Ovary (tissue), 9 donors: ENCODE data around the gene ZNF778. TPM values are rescaled to one million over a fixed set of nuclear protein-coding genes. Genes with fewer than 3 reads are reported as not detected.
"Not testable (repeated sequence)": the region's sequence is repeated elsewhere in the genome, so short reads cannot be mapped to it uniquely, and the experiment has no call there.

Experiments
- DNase-seq, 5 donors: peaks; one replicate each; pipeline ENCODE4 v3.0.0-alpha.2; 2019 to 2020
- H3K27ac ChIP-seq, 2 donors: fragments of 200-600 bp; one replicate each; pipeline versions ENCODE4 v1.5.1 to v1.8.0; 2019 to 2022
- H3K27me3 ChIP-seq: fragments of 200-600 bp; one replicate; pipeline ENCODE4 v1.8.0; 2022
- H3K36me3 ChIP-seq: fragments of 200-600 bp; sonication (generic); one replicate; pipeline ENCODE4 v1.5.1; 2019
- H3K4me1 ChIP-seq: one replicate; pipeline ENCODE4 v1.8.1; 2013; ENCODE audit warnings: mild to moderate bottlenecking, moderate library complexity; ENCODE audit not compliant: insufficient read depth
- H3K4me3 ChIP-seq: fragments of 200-600 bp; sonication (generic); one replicate; pipeline ENCODE4 v1.5.1; 2017
- H3K9me3 ChIP-seq, 2 donors: fragments of 200-600 bp in 1 of 2; sonication (generic) in 1 of 2; one replicate each; pipeline versions ENCODE4 v1.5.1 to v1.8.1; 2013 to 2019; ENCODE audit warnings: mild to moderate bottlenecking in 1 of 2, moderate library complexity in 1 of 2
- EP300 ChIP-seq: sonication (generic); formaldehyde crosslinking; IDR thresholded peaks from one replicate; pipeline ENCODE4 v1.6.1; 2017; ENCODE audit warnings: antibody characterized with exemption
- POLR2A ChIP-seq: fragments of 450-650 bp; IDR thresholded peaks from one replicate; pipeline ENCODE4 v1.6.1; 2017; ENCODE audit warnings: antibody characterized with exemption, mild to moderate bottlenecking, moderate library complexity
- WGBS, 3 donors: extraction: QIAGEN DNeasy Blood & Tissue Kit in 1 of 3; methylation state at CpG; one replicate each; pipeline versions ENCODE4 v1.1.5 to v1.1.7; 2013 to 2017; 5-methylcytosine and 5-hydroxymethylcytosine counted together
- intact Hi-C, 4 donors: fragments of 100-400 bp; cut with DNase I; formaldehyde crosslinking; loops; one replicate each; pipeline versions ENCODE4 v1.11.0 to v1.15.1; 2022 to 2023
- polyA plus RNA-seq, 2 donors: library from polyadenylated mRNA; stranded (reverse); fragments of 200-250 nt in 1 of 2; fragments of 350-450 nt in 1 of 2; fragmentation: Illumina TruSeq in 1 of 2; extraction: RNeasy Lipid Tissue Mini Kit (QIAGEN cat#74804) in 1 of 2; gene quantifications; one replicate each; pipeline ENCODE4 v1.2.3, GENCODE V29; 2013 to 2014
- total RNA-seq, 7 donors: library from RNA; depleted of rRNA in 2 of 7; stranded (reverse); fragments of >200 nt in 2 of 7; fragmentation: NEBNext Ultra II Directional in 3 of 7; extraction: Animal tissue kit (Norgen Biotek cat#: 25700) in 3 of 7; gene quantifications; one replicate each; pipeline versions ENCODE4 v1.1.0 to v1.2.4, GENCODE V29; 2016 to 2023
- TF ChIP-seq, protein P1 (sequence below), 3 donors: fragments of 450-650 bp in 2 of 3; fragments of 200-600 bp in 1 of 3; IDR thresholded peaks; one replicate each; pipeline versions ENCODE4 v1.5.1 to v1.8.0; 2016 to 2022; ENCODE audit warnings: antibody characterized with exemption in 3 of 3, mild to moderate bottlenecking in 1 of 3
- donor health status: DM: no; HTN: no; CAD: no; lungs with moderate emphysema.
- donor health status: DM: no; HTN: no; CAD: no.
- donor health status: Bipolar disorder and iron deficiency.
- donor health status: DM: yes; HTN: yes; CAD: no.
- donor health status: DM: no; HTN: no; CAD: no.
- donor health status: DM: yes; HTN: yes; CAD: no.

ZNF778 gene
- total and polyA plus RNA-seq, 9 donors: 1.8 to 71.9 (median 8.3) TPM

DNA sequence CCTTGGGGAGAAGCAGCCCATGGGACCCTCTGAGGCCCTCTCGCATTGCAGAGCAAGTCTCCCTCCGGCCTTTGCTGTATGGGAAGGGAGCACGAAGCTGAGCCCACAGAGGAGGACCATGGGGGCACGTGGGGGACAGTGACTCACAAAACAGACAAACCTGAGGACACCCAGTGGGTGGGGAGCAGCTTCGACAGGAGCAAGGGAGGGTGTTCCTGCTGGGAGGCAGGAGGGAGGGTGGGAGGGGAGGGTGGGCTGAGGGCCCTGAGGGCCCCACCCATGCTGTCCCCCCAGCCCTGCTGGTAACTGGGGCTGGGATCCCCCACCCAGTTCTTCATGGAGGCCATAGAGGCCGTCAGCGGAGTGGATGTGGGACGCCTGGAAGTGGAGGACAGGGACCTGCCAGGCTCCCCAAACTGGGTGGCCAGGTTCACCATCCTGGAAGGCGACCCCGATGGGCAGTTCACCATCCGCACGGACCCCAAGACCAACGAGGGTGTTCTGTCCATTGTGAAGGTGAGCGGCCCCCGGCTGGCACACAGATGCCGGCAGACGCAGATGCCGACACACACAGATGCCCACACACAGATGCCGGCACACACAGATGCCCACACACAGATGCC lies 29.6 kb upstream of the ZNF778 start:
- Histone ChIP-seq H3K36me3 (no peaks in the 10 kb centered on the region), H3K4me3 (no peak overlapping the region), H3K27ac (no peak overlapping the region), H3K9me3 (no peaks in the 10 kb centered on the region), H3K4me1 (peaks cover 6% of the 10 kb centered on the region), H3K27me3 (no peaks in the 10 kb centered on the region)
- TF ChIP-seq, protein P1, sequence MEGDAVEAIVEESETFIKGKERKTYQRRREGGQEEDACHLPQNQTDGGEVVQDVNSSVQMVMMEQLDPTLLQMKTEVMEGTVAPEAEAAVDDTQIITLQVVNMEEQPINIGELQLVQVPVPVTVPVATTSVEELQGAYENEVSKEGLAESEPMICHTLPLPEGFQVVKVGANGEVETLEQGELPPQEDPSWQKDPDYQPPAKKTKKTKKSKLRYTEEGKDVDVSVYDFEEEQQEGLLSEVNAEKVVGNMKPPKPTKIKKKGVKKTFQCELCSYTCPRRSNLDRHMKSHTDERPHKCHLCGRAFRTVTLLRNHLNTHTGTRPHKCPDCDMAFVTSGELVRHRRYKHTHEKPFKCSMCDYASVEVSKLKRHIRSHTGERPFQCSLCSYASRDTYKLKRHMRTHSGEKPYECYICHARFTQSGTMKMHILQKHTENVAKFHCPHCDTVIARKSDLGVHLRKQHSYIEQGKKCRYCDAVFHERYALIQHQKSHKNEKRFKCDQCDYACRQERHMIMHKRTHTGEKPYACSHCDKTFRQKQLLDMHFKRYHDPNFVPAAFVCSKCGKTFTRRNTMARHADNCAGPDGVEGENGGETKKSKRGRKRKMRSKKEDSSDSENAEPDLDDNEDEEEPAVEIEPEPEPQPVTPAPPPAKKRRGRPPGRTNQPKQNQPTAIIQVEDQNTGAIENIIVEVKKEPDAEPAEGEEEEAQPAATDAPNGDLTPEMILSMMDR (IDR thresholded peaks at IDR 0.05): no peak
- TF ChIP-seq POLR2A (no peak), EP300 (no peak)
- DNase-seq: no peak
- WGBS, 3 donors: 59 to 61% (median 59%) methylated on average over 19 of the region's 19 CpGs
- intact Hi-C loops: no loop called here

DNA sequence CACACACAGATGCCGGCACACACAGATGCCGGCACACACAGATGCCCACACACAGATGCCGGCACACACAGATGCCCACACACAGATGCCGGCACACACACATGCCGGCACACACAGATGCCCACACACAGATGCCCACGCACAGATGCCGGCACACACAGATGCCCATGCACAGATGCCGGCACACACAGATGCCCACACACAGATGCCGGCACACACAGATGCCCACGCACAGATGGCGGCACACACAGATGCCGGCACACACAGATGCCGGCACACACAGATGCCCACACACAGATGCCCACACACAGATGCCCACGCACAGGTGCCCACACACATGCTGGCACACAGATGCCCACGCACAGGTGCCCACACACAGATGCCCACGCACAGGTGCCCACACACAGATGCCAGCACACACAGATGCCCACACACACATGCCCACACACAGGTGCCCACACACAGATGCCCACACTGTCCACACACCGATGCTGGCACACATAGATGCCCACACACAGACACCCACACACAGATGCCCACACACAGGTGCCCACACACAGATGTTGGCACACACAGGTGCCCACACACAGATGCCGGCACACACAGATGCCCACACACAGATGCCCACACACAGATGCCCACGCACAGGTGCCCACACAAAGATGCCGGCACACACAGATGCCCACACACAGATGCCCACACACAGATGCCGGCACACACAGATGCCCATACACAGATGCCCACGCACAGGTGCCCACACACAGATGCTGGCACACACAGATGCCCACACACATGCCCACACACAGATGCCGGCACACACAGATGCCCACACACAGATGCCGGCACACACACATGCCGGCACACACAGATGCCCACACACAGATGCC lies 28.8 kb upstream of the ZNF778 start:
- H3K4me1 ChIP-seq, intact Hi-C loops, H3K36me3 ChIP-seq, H3K4me3 ChIP-seq, H3K9me3 ChIP-seq, H3K27ac ChIP-seq, DNase-seq, H3K27me3 ChIP-seq: not testable (repeated sequence)
- WGBS, 3 donors: 87 to 92% (median 92%) methylated on average over 19 to 25 of the region's 25 CpGs

DNA sequence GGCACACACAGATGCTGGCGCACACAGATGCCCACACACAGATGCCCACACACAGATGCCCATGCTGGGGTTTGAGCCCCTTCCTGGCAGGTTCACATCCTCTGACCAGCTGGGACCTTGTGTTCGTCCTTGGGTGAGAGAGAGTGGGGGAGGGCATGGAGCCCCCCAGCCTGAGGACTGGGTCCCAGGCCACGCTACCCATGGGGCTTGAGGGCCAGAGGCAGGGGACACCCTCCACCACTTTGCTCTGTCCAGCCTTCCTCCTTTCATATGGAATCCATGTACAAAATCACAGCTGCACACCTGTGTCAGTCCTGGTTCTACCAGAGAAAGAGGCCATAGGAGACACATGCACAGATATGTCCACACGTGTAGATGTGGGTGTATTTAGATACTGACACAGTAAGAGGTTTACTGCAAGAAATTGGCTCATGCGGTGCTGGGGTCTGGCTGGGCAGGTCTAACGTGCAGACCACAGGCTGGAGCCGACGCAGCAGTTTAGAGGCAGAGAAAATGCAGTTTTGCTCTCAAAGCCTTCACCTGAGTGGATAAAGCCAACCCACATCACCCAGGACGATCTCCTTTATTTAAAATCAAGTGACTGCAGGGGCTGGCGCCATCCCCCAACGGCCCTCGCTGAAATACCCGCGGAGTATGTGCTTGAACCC lies 28.0 kb upstream of the ZNF778 start:
- DNase-seq: no peak
- Histone ChIP-seq H3K27me3 (no peaks in the 10 kb centered on the region), H3K36me3 (no peaks in the 10 kb centered on the region), H3K27ac (no peak overlapping the region), H3K9me3 (no peaks in the 10 kb centered on the region), H3K4me1 (peaks cover 6% of the 10 kb centered on the region), H3K4me3 (no peak overlapping the region)
- 58 to 62% (median 60%) methylated on average over 14 of the region's 14 CpGs for WGBS, 3 donors
- TF ChIP-seq EP300: no peak
- TF ChIP-seq, protein P1 (IDR thresholded peaks at IDR 0.05): no peak
- TF ChIP-seq POLR2A: no peak
- intact Hi-C loops: no loop called here

DNA sequence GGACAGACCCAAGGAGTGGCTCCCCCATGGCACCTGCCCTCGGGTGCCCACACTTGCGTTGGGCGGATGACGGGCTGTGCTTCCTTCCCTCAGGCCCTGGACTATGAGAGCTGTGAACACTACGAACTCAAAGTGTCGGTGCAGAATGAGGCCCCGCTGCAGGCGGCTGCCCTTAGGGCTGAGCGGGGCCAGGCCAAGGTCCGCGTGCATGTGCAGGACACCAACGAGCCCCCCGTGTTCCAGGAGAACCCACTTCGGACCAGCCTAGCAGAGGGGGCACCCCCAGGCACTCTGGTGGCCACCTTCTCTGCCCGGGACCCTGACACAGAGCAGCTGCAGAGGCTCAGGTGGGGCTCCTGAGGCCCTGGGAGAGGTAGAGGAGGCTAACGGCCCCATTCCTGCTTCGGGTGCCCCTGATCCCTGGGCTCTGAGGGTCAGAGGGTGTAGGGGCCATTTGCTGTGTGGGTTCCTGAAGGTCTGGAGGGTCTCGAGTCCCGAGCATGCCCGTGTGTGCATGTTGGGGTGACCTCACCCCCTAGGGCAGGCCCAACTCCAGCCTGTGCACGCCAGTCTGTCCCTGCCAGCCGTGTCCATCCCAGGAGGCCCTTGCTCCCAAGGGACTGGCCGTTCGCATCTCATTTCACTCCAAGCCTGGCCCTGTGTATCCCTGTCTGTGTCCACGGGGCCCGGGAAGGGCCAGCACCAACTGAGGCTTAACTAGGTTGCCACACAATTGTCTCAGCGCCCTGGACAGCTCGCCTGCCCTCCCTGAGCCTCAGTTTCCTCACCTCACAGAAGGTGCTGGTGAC lies 27.1 kb upstream of the ZNF778 start:
- H3K27me3 ChIP-seq: no peaks in the 10 kb centered on the region
- H3K4me1 ChIP-seq: peaks cover 6% of the 10 kb centered on the region
- no peak for TF ChIP-seq EP300
- TF ChIP-seq POLR2A: no peak
- TF ChIP-seq, protein P1 (IDR thresholded peaks at IDR 0.05): no peak
- H3K4me3 ChIP-seq: no peak overlapping the region
- H3K27ac ChIP-seq: no peak overlapping the region
- no peaks in the 10 kb centered on the region for H3K36me3 ChIP-seq
- no peaks in the 10 kb centered on the region for H3K9me3 ChIP-seq
- intact Hi-C loops: no loop called here
- 72 to 78% (median 76%) methylated on average over 22 to 28 of the region's 28 CpGs for WGBS, 3 donors
- DNase-seq: peak in 1 of 5 donors; percentile 17
